HEK293T (cell line): ENCODE data around the gene PLCB1.

Experiments
- CTCF ChIA-PET: fragments of 350-600 bp; formaldehyde crosslinking; extraction: SDS; loops from one replicate; lab custom pipeline; 2021; ENCODE audit warnings: antibody characterized with exemption, inconsistent platforms; lab: Yijun Ruan, JAX
- POLR2A ChIA-PET: fragments of 350-600 bp; formaldehyde crosslinking; extraction: SDS; loops from one replicate; lab custom pipeline; 2020; ENCODE audit warnings: antibody characterized with exemption, inconsistent platforms; lab: Yijun Ruan, JAX
- DNase-seq: peaks from one replicate; pipeline ENCODE4 v3.0.0; 2012; ENCODE audit warnings: mixed read lengths; ENCODE audit errors: extremely low spot score
- ARNT ChIP-seq: fragments of 450-650 bp; IDR thresholded peaks from 2 replicates; pipeline ENCODE4 v1.6.1; 2017; ENCODE audit warnings: mild to moderate bottlenecking
- BHLHE40 ChIP-seq: fragments of 450-650 bp; IDR thresholded peaks from 2 replicates; pipeline ENCODE4 v1.6.1; 2016; ENCODE audit warnings: mild to moderate bottlenecking, moderate library complexity, borderline replicate concordance
- CTBP1 ChIP-seq: fragments of 450-650 bp; IDR thresholded peaks from 2 replicates; pipeline ENCODE4 v1.6.1; 2016; ENCODE audit warnings: borderline replicate concordance
- ELF4 ChIP-seq: fragments of 450-650 bp; IDR thresholded peaks from 2 replicates; pipeline ENCODE4 v1.6.1; 2017; ENCODE audit warnings: antibody characterized with exemption
- FOXA1 ChIP-seq: fragments of 450-650 bp; IDR thresholded peaks from 2 replicates; pipeline ENCODE4 v1.6.1; 2016; ENCODE audit warnings: mild to moderate bottlenecking
- FOXK2 ChIP-seq: fragments of 450-650 bp; IDR thresholded peaks from 2 replicates; pipeline ENCODE4 v1.6.1; 2016; ENCODE audit warnings: mild to moderate bottlenecking
- FOXM1 ChIP-seq: fragments of 450-650 bp; IDR thresholded peaks from 2 replicates; pipeline ENCODE4 v1.6.1; 2017; ENCODE audit warnings: mild to moderate bottlenecking, borderline replicate concordance
- HDGF ChIP-seq: fragments of 450-650 bp; IDR thresholded peaks from 2 replicates; pipeline ENCODE4 v1.6.1; 2017; ENCODE audit warnings: antibody characterized with exemption, borderline replicate concordance
- L3MBTL2 ChIP-seq: fragments of 450-650 bp; conservative IDR thresholded peaks from 2 replicates; pipeline ENCODE4 v1.6.1; 2016; ENCODE audit warnings: mild to moderate bottlenecking
- LEF1 ChIP-seq: fragments of 450-650 bp; IDR thresholded peaks from 2 replicates; pipeline ENCODE4 v1.6.1; 2017; ENCODE audit warnings: mild to moderate bottlenecking, borderline replicate concordance
- NFRKB ChIP-seq: fragments of 450-650 bp; IDR thresholded peaks from 2 replicates; pipeline ENCODE4 v1.6.1; 2016; ENCODE audit warnings: mild to moderate bottlenecking, moderate library complexity
- PKNOX1 ChIP-seq: fragments of 450-650 bp; IDR thresholded peaks from 2 replicates; pipeline ENCODE4 v1.6.1; 2016
- SP1 ChIP-seq: fragments of 450-650 bp; IDR thresholded peaks from 2 replicates; pipeline ENCODE4 v1.6.1; 2017
- SUZ12 ChIP-seq: fragments of 450-650 bp; IDR thresholded peaks from 2 replicates; pipeline ENCODE4 v1.6.1; 2016; ENCODE audit warnings: mild to moderate bottlenecking
- TARDBP ChIP-seq: fragments of 450-650 bp; IDR thresholded peaks from 2 replicates; pipeline ENCODE4 v1.6.1; 2016
- ZNF384 ChIP-seq: fragments of 450-650 bp; IDR thresholded peaks from 2 replicates; pipeline ENCODE4 v1.6.1; 2016

The PLCB1 gene

GRCh38 chr20:8764344-8764962 is 632.4 kb downstream of the PLCB1 start:
- no peak for DNase-seq
- TF ChIP-seq LEF1 = no peak
- no peak for TF ChIP-seq CTBP1
- no peak for TF ChIP-seq HDGF
- no peak for TF ChIP-seq PKNOX1
- no peak for TF ChIP-seq NFRKB
- TF ChIP-seq FOXK2 = no peak
- no peak for TF ChIP-seq L3MBTL2
- TF ChIP-seq BHLHE40 = no peak
- no peak for TF ChIP-seq ARNT
- no peak for TF ChIP-seq FOXA1
- no peak for TF ChIP-seq TARDBP
- TF ChIP-seq SUZ12 = no peak
- no peak for TF ChIP-seq ELF4
- TF ChIP-seq FOXM1 = no peak
- TF ChIP-seq ZNF384 = no peak
- no peak for TF ChIP-seq SP1
- POLR2A ChIA-PET = no interaction called here
- CTCF ChIA-PET = interaction anchor here (0.6 kb wide), 1 partner anchor 380 kb away, joined by 3 read pairs; no protein-coding TSS in a partner anchor

- TF ChIP-seq CTBP1 (no peak), FOXM1 (no peak), BHLHE40 (no peak), ELF4 (no peak), ZNF384 (no peak), L3MBTL2 (no peak), SUZ12 (no peak), HDGF (no peak), LEF1 (no peak), TARDBP (no peak), FOXK2 (no peak), SP1 (no peak), NFRKB (no peak), PKNOX1 (no peak), ARNT (no peak), FOXA1 (no peak)
- CTCF ChIA-PET = no interaction called here
- DNase-seq = peak; percentile 10
- POLR2A ChIA-PET = no interaction called here
Measured at GRCh38 chr20:8766868-8767390, 634.9 kb downstream of the PLCB1 start.

- CTCF ChIA-PET = no interaction called here
- DNase-seq = no peak
- POLR2A ChIA-PET = no interaction called here
- TF ChIP-seq ARNT = no peak
- no peak for TF ChIP-seq FOXK2
- TF ChIP-seq TARDBP = no peak
- no peak for TF ChIP-seq ELF4
- TF ChIP-seq NFRKB = no peak
- no peak for TF ChIP-seq ZNF384
- no peak for TF ChIP-seq HDGF
- no peak for TF ChIP-seq LEF1
- TF ChIP-seq PKNOX1 = no peak
- no peak for TF ChIP-seq L3MBTL2
Measured at GRCh38 chr20:8774412-8774811, 642.3 kb downstream of the PLCB1 start.

- TF ChIP-seq SP1 = no peak
- TF ChIP-seq LEF1 = no peak
- TF ChIP-seq ARNT = no peak
- no peak for TF ChIP-seq ZNF384
- no peak for TF ChIP-seq ELF4
- TF ChIP-seq FOXA1 = no peak
- no peak for TF ChIP-seq HDGF
- no peak for TF ChIP-seq NFRKB
- TF ChIP-seq L3MBTL2 = no peak
- TF ChIP-seq TARDBP = no peak
- no peak for TF ChIP-seq SUZ12
- DNase-seq = no peak
- CTCF ChIA-PET = no interaction called here
- POLR2A ChIA-PET = no interaction called here
Measured at GRCh38 chr20:8777911-8778310, 645.8 kb downstream of the PLCB1 start.

- DNase-seq = no peak
- CTCF ChIA-PET = no interaction called here
- no peak for TF ChIP-seq ZNF384
- no peak for TF ChIP-seq FOXK2
- POLR2A ChIA-PET = no interaction called here
Measured at GRCh38 chr20:8778387-8778786, 646.3 kb downstream of the PLCB1 start.

- DNase-seq = no peak
- TF ChIP-seq ELF4 (no peak), FOXK2 (no peak), BHLHE40 (no peak), ZNF384 (no peak), SUZ12 (no peak), SP1 (no peak), LEF1 (no peak), PKNOX1 (no peak), ARNT (no peak), FOXA1 (no peak), NFRKB (no peak), HDGF (no peak), CTBP1 (no peak), TARDBP (no peak), FOXM1 (no peak)
- POLR2A ChIA-PET = no interaction called here
- CTCF ChIA-PET = no interaction called here
Measured at GRCh38 chr20:8780915-8781314, 648.8 kb downstream of the PLCB1 start.
